Measurements from ENCODE around the gene KDM1A. TPM values are rescaled to one million over a fixed set of nuclear protein-coding genes. Genes with fewer than 3 reads are reported as not detected.

KDM1A gene
- total RNA-seq, 1 experiment from 2014 or later, result 204 TPM

- no peak overlapping the region for H3K27ac ChIP-seq (ENCODE audit: insufficient read length, low read depth, low read length)
Observed at GRCh38 chr1:23069675-23070074, 50.4 kb downstream of the KDM1A start.

More at GRCh38 chr1:23069675-23070074, 50.4 kb downstream of the KDM1A start:
- no peak overlapping the region for H3K14ac ChIP-seq (ENCODE audit: insufficient read depth, low read length)
- no peaks in the 10 kb centered on the region for H3K27me3 ChIP-seq (ENCODE audit: insufficient read depth, low read length)
- no peaks in the 10 kb centered on the region for H3K9me3 ChIP-seq (ENCODE audit: control insufficient read depth, low read depth, low read length)
- H3T11ph ChIP-seq (ENCODE audit: low read length), result no peak overlapping the region
- H2AK5ac ChIP-seq (ENCODE audit: insufficient read length, low read length), result no peak overlapping the region
- H4K8ac ChIP-seq (replicated peaks; ENCODE audit: insufficient read length, low read depth, low read length), result no peak overlapping the region
- no peak overlapping the region for H3K18ac ChIP-seq (ENCODE audit: insufficient read length, low read depth, low read length)
- H3K56ac ChIP-seq (ENCODE audit: insufficient read length, low read depth, low read length), result no peak overlapping the region
- H3K23me2 ChIP-seq (ENCODE audit: insufficient read length, low read depth, low read length, poor library complexity, severe bottlenecking), result no peaks in the 10 kb centered on the region
- no peaks in the 10 kb centered on the region for H3K9me3 Mint-ChIP-seq
- H4K5ac ChIP-seq (ENCODE audit: insufficient read length, low read depth, low read length), result no peak overlapping the region
- no peaks in the 10 kb centered on the region for H3K79me2 ChIP-seq (ENCODE audit: insufficient read depth, low read length)
- peaks cover 53 to 94% (median 83%) of the 10 kb centered on the region in 3 experiments; a peak in 6 of 7 replicates for H3K36me3 Mint-ChIP-seq (ENCODE audit: insufficient read depth in 1 of 3, low read depth in 3 of 3)
- no peak for DNase-seq
- no peak overlapping the region for H2AFZ ChIP-seq (ENCODE audit: low read length)
- H3K4me3 Mint-ChIP-seq, result no peak overlapping the region
- H2BK120ac ChIP-seq (ENCODE audit: low read depth, low read length, poor library complexity, severe bottlenecking), result no peak overlapping the region
- H4K20me1 ChIP-seq (ENCODE audit: control insufficient read depth, insufficient read depth, insufficient read length), result no peaks in the 10 kb centered on the region
- H2BK15ac ChIP-seq (ENCODE audit: low read depth, low read length), result no peak overlapping the region
- peak overlapping the region in 1 of 3 experiments; percentile 51; a peak in 1 of 7 replicates for H3K27ac Mint-ChIP-seq
- H3K4me1 ChIP-seq (ENCODE audit: insufficient read depth, low read length), result no peaks in the 10 kb centered on the region
- no peak overlapping the region for H2BK20ac ChIP-seq (ENCODE audit: low read depth, low read length, poor library complexity, severe bottlenecking)
- WGBS (ENCODE audit: extremely low coverage, insufficient read length, low lambda C conversion rate), result no CpG with 5 or more reads among the region's 4 CpGs
- H3K27me3 Mint-ChIP-seq (ENCODE audit: low read depth), result no peaks in the 10 kb centered on the region
- H4K91ac ChIP-seq (ENCODE audit: insufficient read length, low read depth, low read length), result no peak overlapping the region
- H3K9ac ChIP-seq (ENCODE audit: extremely low read depth, insufficient read length, low read length), result no peak overlapping the region
- no peak overlapping the region for H3K23ac ChIP-seq (ENCODE audit: insufficient read length, low read depth, low read length)
- no peaks in the 10 kb centered on the region for H3K79me1 ChIP-seq (ENCODE audit: insufficient read depth, low read depth, low read length, poor library complexity, severe bottlenecking)
- no peak overlapping the region for H2BK5ac ChIP-seq (ENCODE audit: insufficient read length, low read length)
- H3K4me1 Mint-ChIP-seq, result no peaks in the 10 kb centered on the region
- no peak for TF ChIP-seq CTCF (conservative IDR thresholded peaks at IDR 0.05)
- no peak overlapping the region for H3K4ac ChIP-seq (ENCODE audit: low read depth, low read length)
- no peak overlapping the region for H3K4me2 ChIP-seq (ENCODE audit: insufficient read depth, insufficient read length, low read length)
- H2BK12ac ChIP-seq (ENCODE audit: insufficient read length, low read depth, low read length), result no peak overlapping the region

All from H9 (cell line).